GM12892 (cell line): ENCODE data around the gene LDLRAD4.

ENCODE experiments used
- POLR2AphosphoS5 ChIP-seq: IDR thresholded peaks from 2 replicates; pipeline ENCODE4 v1.6.1; 2011; ENCODE audit warnings: low read depth, low read length, control low read depth
- TAF1 ChIP-seq: IDR thresholded peaks from 2 replicates; pipeline ENCODE4 v1.6.1; 2011; ENCODE audit warnings: low read depth, mild to moderate bottlenecking, control low read depth, low read length, borderline replicate concordance

- no peak for TF ChIP-seq POLR2AphosphoS5
- TF ChIP-seq TAF1: no peak
Measured at GRCh38 chr18:13462686-13463085, 244.1 kb downstream of the LDLRAD4 start.
